ENCODE results near the gene PIK3R5.

DNA sequence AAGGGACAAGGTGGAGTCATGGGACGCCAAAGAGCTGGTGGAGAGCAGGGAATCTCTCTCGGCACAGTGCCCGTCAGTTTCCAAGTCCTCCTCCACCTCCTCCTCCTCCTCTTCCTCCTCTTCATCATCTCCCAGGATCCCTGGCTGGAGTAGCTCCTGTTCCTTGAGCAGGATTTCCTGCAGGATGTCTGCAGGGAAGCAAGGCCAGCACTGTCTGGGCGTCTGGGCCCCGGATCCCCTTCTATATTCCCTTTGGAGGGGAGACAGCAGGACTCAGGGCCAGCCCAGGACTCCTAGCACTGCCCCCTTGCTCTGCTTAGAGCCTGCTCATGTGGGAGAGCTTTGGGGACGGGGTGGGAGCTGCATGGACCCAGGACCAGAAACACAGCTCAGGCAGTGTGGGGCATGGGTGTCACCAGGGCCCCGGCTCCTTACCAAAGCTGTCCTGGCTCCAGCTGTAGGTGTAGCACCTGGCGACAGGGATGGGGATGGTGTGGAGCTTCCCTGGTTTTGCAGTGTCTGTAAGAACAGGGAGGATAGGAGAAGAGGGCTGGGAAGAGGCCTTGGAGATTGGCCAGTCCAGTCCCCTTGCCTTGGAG is 76.7 kb downstream of the PIK3R5 start:
- TF ChIP-seq, protein P1, sequence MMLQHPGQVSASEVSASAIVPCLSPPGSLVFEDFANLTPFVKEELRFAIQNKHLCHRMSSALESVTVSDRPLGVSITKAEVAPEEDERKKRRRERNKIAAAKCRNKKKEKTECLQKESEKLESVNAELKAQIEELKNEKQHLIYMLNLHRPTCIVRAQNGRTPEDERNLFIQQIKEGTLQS (IDR thresholded peaks at IDR 0.05): no peak
- TF ChIP-seq FOSL1 (IDR thresholded peaks at IDR 0.05; ENCODE audit: low read depth): no peak
- TF ChIP-seq, protein P2, sequence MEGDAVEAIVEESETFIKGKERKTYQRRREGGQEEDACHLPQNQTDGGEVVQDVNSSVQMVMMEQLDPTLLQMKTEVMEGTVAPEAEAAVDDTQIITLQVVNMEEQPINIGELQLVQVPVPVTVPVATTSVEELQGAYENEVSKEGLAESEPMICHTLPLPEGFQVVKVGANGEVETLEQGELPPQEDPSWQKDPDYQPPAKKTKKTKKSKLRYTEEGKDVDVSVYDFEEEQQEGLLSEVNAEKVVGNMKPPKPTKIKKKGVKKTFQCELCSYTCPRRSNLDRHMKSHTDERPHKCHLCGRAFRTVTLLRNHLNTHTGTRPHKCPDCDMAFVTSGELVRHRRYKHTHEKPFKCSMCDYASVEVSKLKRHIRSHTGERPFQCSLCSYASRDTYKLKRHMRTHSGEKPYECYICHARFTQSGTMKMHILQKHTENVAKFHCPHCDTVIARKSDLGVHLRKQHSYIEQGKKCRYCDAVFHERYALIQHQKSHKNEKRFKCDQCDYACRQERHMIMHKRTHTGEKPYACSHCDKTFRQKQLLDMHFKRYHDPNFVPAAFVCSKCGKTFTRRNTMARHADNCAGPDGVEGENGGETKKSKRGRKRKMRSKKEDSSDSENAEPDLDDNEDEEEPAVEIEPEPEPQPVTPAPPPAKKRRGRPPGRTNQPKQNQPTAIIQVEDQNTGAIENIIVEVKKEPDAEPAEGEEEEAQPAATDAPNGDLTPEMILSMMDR (IDR thresholded peaks at IDR 0.05 in 2 of 3, conservative IDR thresholded peaks at IDR 0.05 in 1 of 3; ENCODE audit: borderline replicate concordance in 1 of 3, insufficient read depth in 1 of 3, low read depth in 2 of 3, low read length in 2 of 3): no peak; a peak in 1 of 6 replicates
- TF ChIP-seq POLR2A (IDR thresholded peaks at IDR 0.05; ENCODE audit: borderline replicate concordance, extremely low read depth, insufficient read depth, insufficient read length): no peak
- no peak for TF ChIP-seq EZH2 (IDR thresholded peaks at IDR 0.05)
- TF ChIP-seq, protein P3, sequence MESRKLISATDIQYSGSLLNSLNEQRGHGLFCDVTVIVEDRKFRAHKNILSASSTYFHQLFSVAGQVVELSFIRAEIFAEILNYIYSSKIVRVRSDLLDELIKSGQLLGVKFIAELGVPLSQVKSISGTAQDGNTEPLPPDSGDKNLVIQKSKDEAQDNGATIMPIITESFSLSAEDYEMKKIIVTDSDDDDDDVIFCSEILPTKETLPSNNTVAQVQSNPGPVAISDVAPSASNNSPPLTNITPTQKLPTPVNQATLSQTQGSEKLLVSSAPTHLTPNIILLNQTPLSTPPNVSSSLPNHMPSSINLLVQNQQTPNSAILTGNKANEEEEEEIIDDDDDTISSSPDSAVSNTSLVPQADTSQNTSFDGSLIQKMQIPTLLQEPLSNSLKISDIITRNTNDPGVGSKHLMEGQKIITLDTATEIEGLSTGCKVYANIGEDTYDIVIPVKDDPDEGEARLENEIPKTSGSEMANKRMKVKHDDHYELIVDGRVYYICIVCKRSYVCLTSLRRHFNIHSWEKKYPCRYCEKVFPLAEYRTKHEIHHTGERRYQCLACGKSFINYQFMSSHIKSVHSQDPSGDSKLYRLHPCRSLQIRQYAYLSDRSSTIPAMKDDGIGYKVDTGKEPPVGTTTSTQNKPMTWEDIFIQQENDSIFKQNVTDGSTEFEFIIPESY (IDR thresholded peaks at IDR 0.05; ENCODE audit: extremely low read depth, insufficient replicate concordance, low read length): no peak
- TF ChIP-seq EZH2phosphoT487 (IDR thresholded peaks at IDR 0.05; ENCODE audit: borderline replicate concordance): no peak
- no peak for TF ChIP-seq POLR2AphosphoS5 (IDR thresholded peaks at IDR 0.05; ENCODE audit: low read depth, low read length)
- TF ChIP-seq, protein P4, sequence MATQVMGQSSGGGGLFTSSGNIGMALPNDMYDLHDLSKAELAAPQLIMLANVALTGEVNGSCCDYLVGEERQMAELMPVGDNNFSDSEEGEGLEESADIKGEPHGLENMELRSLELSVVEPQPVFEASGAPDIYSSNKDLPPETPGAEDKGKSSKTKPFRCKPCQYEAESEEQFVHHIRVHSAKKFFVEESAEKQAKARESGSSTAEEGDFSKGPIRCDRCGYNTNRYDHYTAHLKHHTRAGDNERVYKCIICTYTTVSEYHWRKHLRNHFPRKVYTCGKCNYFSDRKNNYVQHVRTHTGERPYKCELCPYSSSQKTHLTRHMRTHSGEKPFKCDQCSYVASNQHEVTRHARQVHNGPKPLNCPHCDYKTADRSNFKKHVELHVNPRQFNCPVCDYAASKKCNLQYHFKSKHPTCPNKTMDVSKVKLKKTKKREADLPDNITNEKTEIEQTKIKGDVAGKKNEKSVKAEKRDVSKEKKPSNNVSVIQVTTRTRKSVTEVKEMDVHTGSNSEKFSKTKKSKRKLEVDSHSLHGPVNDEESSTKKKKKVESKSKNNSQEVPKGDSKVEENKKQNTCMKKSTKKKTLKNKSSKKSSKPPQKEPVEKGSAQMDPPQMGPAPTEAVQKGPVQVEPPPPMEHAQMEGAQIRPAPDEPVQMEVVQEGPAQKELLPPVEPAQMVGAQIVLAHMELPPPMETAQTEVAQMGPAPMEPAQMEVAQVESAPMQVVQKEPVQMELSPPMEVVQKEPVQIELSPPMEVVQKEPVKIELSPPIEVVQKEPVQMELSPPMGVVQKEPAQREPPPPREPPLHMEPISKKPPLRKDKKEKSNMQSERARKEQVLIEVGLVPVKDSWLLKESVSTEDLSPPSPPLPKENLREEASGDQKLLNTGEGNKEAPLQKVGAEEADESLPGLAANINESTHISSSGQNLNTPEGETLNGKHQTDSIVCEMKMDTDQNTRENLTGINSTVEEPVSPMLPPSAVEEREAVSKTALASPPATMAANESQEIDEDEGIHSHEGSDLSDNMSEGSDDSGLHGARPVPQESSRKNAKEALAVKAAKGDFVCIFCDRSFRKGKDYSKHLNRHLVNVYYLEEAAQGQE (IDR thresholded peaks at IDR 0.05; ENCODE audit: low read depth): no peak
- TF ChIP-seq ZNF274 (IDR thresholded peaks at IDR 0.05; ENCODE audit: low read depth, low read length): no peak
- TF ChIP-seq RAD21 (IDR thresholded peaks at IDR 0.05; ENCODE audit: low read depth): no peak

All from HCT116 (cell line).